IMR-90 (cell line): ENCODE results near the gene ATRNL1. TPM values are rescaled to one million over a fixed set of nuclear protein-coding genes. Genes with fewer than 3 reads are reported as not detected.
"Not testable (repeated sequence)": the region's sequence is repeated elsewhere in the genome, so short reads cannot be mapped to it uniquely, and the experiment has no call there.

ENCODE experiments used
- ATAC-seq: fragments of 200-7000 bp; cut with Tn5 transposase; 2 replicates; pipeline ENCODE4 v1.9.1; 2020; ENCODE audit warnings: low read depth, mild to moderate bottlenecking, moderate library complexity
- BruUV-seq: library from RNA; stranded (reverse); fragments of 400-500 nt; replicated peaks from 2 replicates; lab custom pipeline; 2021; lab: Mats Ljungman, UMichigan
- CTCF ChIA-PET: fragments of 300-600 bp; formaldehyde crosslinking; extraction: SDS; loops from one replicate; lab custom pipeline; 2021; ENCODE audit warnings: antibody characterized with exemption; lab: Yijun Ruan, JAX
- POLR2A ChIA-PET: fragments of 300-600 bp; sonication (Branson Sonifier 250); formaldehyde crosslinking; loops from one replicate; lab custom pipeline; 2022; ENCODE audit warnings: antibody characterized with exemption; ENCODE audit not compliant: unreplicated experiment; lab: Charles Lee
- DNase-seq: peaks from one replicate; pipeline ENCODE4 v3.0.0; 2013
- H2AFZ ChIP-seq: replicated peaks from 2 replicates; pipeline ENCODE3; 2013; ENCODE audit warnings: low read length, mild to moderate bottlenecking; ENCODE audit not compliant: poor library complexity
- H2AK5ac ChIP-seq: 2 replicates; pipeline ENCODE4 v1.6.1; 2013; ENCODE audit warnings: low read depth, low read length, inconsistent platforms
- H2AK9ac ChIP-seq: replicated peaks from 2 replicates; pipeline ENCODE3; 2013; ENCODE audit warnings: mild to moderate bottlenecking, low read depth, low read length, moderate library complexity; ENCODE audit not compliant: poor library complexity
- H2BK120ac ChIP-seq: 2 replicates; pipeline ENCODE4 v1.6.1; 2013; ENCODE audit warnings: low read depth, low read length, inconsistent platforms
- H2BK15ac ChIP-seq: 3 replicates; pipeline ENCODE4 v1.6.1; 2013; ENCODE audit warnings: low read depth, low read length, inconsistent platforms
- H2BK20ac ChIP-seq: 2 replicates; pipeline ENCODE4 v1.6.1; 2013; ENCODE audit warnings: low read depth, mild to moderate bottlenecking, inconsistent platforms, low read length, moderate library complexity
- H2BK5ac ChIP-seq: 2 replicates; pipeline ENCODE4 v1.6.1; 2013; ENCODE audit warnings: mild to moderate bottlenecking, low read depth, low read length, inconsistent platforms; ENCODE audit not compliant: poor library complexity, severe bottlenecking
- H3K14ac ChIP-seq: replicated peaks from 2 replicates; pipeline ENCODE4 v1.6.1; 2013; ENCODE audit warnings: low read depth, low read length, inconsistent platforms
- H3K18ac ChIP-seq: 2 replicates; pipeline ENCODE4 v1.6.1; 2013; ENCODE audit warnings: low read depth, low read length, control low read depth
- H3K23ac ChIP-seq: 2 replicates; pipeline ENCODE4 v1.6.1; 2013; ENCODE audit warnings: low read depth, low read length, inconsistent platforms
- H3K27ac ChIP-seq: 2 replicates; pipeline ENCODE4 v1.5.1; 2013; ENCODE audit warnings: mild to moderate bottlenecking, control low read depth, low read length; ENCODE audit not compliant: insufficient read depth
- H3K27me3 ChIP-seq: 2 replicates; pipeline ENCODE4 v1.6.1; 2013; ENCODE audit warnings: low read length; ENCODE audit not compliant: control insufficient read depth, insufficient read depth
- H3K36me3 ChIP-seq: 2 replicates; pipeline ENCODE4 v1.6.1; 2013; ENCODE audit warnings: low read length, mixed read lengths; ENCODE audit not compliant: control insufficient read depth, insufficient read depth
- H3K4ac ChIP-seq: 2 replicates; pipeline ENCODE4 v1.6.1; 2013; ENCODE audit warnings: low read depth, low read length, inconsistent platforms
- H3K4me1 ChIP-seq: 2 replicates; pipeline ENCODE4 v1.6.1; 2013; ENCODE audit warnings: low read length, mixed read lengths; ENCODE audit not compliant: control insufficient read depth, insufficient read depth
- H3K4me2 ChIP-seq: 2 replicates; pipeline ENCODE4 v1.6.1; 2013; ENCODE audit warnings: low read depth, mild to moderate bottlenecking, control low read depth, low read length, moderate library complexity
- H3K4me3 ChIP-seq: 2 replicates; pipeline ENCODE4 v1.5.1; 2013; ENCODE audit warnings: low read depth, mild to moderate bottlenecking, control low read depth, low read length, moderate library complexity; ENCODE audit not compliant: insufficient read depth
- H3K56ac ChIP-seq: 2 replicates; pipeline ENCODE4 v1.6.1; 2013; ENCODE audit warnings: low read length, inconsistent platforms; ENCODE audit not compliant: insufficient read depth; ENCODE audit errors: extremely low read depth
- H3K79me1 ChIP-seq, 2 experiments: 2 replicates each; pipeline ENCODE4 v1.6.1; 2013; ENCODE audit warnings: low read length in 2 of 2, inconsistent platforms in 1 of 2, low read depth in 1 of 2
- H3K9ac ChIP-seq: 2 replicates; pipeline ENCODE4 v1.6.1; 2013; ENCODE audit warnings: low read depth, low read length, control low read depth
- H3K9me1 ChIP-seq: 2 replicates; pipeline ENCODE4 v1.6.1; 2013; ENCODE audit warnings: low read length, inconsistent platforms; ENCODE audit not compliant: insufficient read depth
- H3K9me3 ChIP-seq: 2 replicates; pipeline ENCODE4 v1.6.1; 2013; ENCODE audit warnings: low read length; ENCODE audit not compliant: control insufficient read depth, insufficient read depth
- H4K20me1 ChIP-seq: 2 replicates; pipeline ENCODE4 v1.6.1; 2013; ENCODE audit warnings: low read length, inconsistent platforms; ENCODE audit not compliant: insufficient read depth
- H4K5ac ChIP-seq: 2 replicates; pipeline ENCODE4 v1.6.1; 2013; ENCODE audit warnings: mild to moderate bottlenecking, low read depth, low read length, control low read depth
- H4K8ac ChIP-seq, 2 experiments: 2 replicates each; pipeline ENCODE4 v1.6.1; 2013; ENCODE audit warnings: low read depth in 2 of 2, low read length in 2 of 2, control low read depth in 1 of 2, inconsistent platforms in 1 of 2
- H4K91ac ChIP-seq: 2 replicates; pipeline ENCODE4 v1.6.1; 2013; ENCODE audit warnings: low read depth, low read length, inconsistent platforms; ENCODE audit not compliant: insufficient read depth
- CEBPB ChIP-seq: IDR thresholded peaks from 2 replicates; pipeline ENCODE4 v1.6.1; 2012; ENCODE audit warnings: low read depth, low read length, improper control_type of control experiment
- CHD1 ChIP-seq: IDR thresholded peaks from 2 replicates; pipeline ENCODE4 v1.6.1; 2012; ENCODE audit warnings: low read depth, low read length, improper control_type of control experiment
- NFE2L2 ChIP-seq: fragments of 150-350 bp; IDR thresholded peaks from 2 replicates; pipeline ENCODE4 v1.6.1; 2016; ENCODE audit warnings: low read depth, mild to moderate bottlenecking, low read length
- POLR2A ChIP-seq: IDR thresholded peaks from 2 replicates; pipeline ENCODE4 v1.6.1; 2012; ENCODE audit warnings: mild to moderate bottlenecking, low read depth, low read length
- RAD21 ChIP-seq: IDR thresholded peaks from 2 replicates; pipeline ENCODE4 v1.6.1; 2012; ENCODE audit warnings: low read length, improper control_type of control experiment
- WGBS, 2 experiments: methylation state at CpG; one replicate each; pipeline versions ENCODE4 v1.1.5 to v1.1.7; 2013; ENCODE audit warnings: missing lambda C conversion rate in 2 of 2; ENCODE audit not compliant: insufficient read length in 1 of 2; ENCODE audit errors: extremely low coverage in 2 of 2; 5-methylcytosine and 5-hydroxymethylcytosine counted together
- dilution Hi-C: fragments of 300-500 bp; cut with HindIII; formaldehyde crosslinking; loops from one replicate; pipeline ENCODE4 v1.14.3; 2018; ENCODE audit warnings: low sequenced_read_pairs; ENCODE audit not compliant: unreplicated experiment
- in situ Hi-C: fragments of 300-500 bp; cut with MboI; formaldehyde crosslinking; loops from 3 replicates; pipeline ENCODE4 v1.14.3; 2019; ENCODE audit warnings: low sequenced_read_pairs, inconsistent platforms, mixed read lengths
- intact Hi-C: fragments of 100-400 bp; cut with micrococcal nuclease; formaldehyde crosslinking; loops from 2 replicates; pipeline ENCODE4 v1.10.0; 2022
- polyA plus RNA-seq, 3 experiments: library from polyadenylated mRNA; depleted of rRNA; stranded (reverse); fragments of >200 nt; gene quantifications; 2 replicates each; pipeline ENCODE4 v1.2.3, GENCODE V29; 2012; ENCODE audit warnings: low replicate concordance in 1 of 3
- total RNA-seq: library from RNA; depleted of rRNA; stranded (reverse); fragments of >200 nt; gene quantifications from 2 replicates; pipeline ENCODE4 v1.2.3, GENCODE V29; 2012
- TF ChIP-seq, protein P1 (sequence below): fragments of 150-350 bp; IDR thresholded peaks from 2 replicates; pipeline ENCODE4 v1.6.1; 2017; ENCODE audit warnings: mild to moderate bottlenecking, antibody characterized with exemption, low read length, low read depth

ATRNL1 gene
- total and polyA plus RNA-seq, 2 of the 4 experiments (the other 2 are of a cell fraction), result 0.18 to 0.19 TPM

DNA sequence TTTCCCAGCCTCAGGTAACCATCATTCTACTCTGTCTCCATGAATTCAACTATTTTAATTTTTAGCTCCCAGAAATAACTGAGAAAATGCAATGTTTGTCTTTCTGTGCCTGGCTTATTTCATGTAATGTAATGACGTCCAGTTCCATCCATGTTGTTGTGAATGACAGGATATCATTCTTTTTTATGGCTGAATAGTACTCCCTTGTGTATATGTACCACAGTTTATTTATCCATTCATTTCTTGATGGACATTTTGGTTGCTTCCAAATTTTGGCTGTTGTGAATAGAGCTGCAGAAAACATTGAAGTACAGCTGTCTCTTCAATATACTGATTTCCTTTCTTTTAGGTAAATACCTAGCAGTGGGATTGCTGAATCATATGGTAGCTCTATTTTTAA lies 10.5 kb downstream of the ATRNL1 start:
- ChIA-PET CTCF (no interaction called here), POLR2A (no interaction called here)
- Histone ChIP-seq H4K91ac (no peak overlapping the region), H3K4me1 (no peaks in the 10 kb centered on the region), H2BK20ac (no peak overlapping the region), H3K36me3 (no peaks in the 10 kb centered on the region), H4K5ac (no peak overlapping the region), H2BK5ac (no peak overlapping the region), H3K9ac (no peak overlapping the region), H4K8ac (no peak overlapping the region), H3K27me3 (peaks cover 2% of the 10 kb centered on the region), H2AK5ac (no peak overlapping the region), H3K14ac (no peak overlapping the region), H3K4me2 (no peak overlapping the region), H3K23ac (no peak overlapping the region), H2AK9ac (no peak overlapping the region), H3K4ac (no peak overlapping the region), H2BK15ac (no peak overlapping the region), H3K79me1 (no peaks in the 10 kb centered on the region), H4K20me1 (no peaks in the 10 kb centered on the region), H2AFZ (no peak overlapping the region), H3K9me3 (peaks cover 3% of the 10 kb centered on the region; the same call in 1 of the 2 replicates), H3K9me1 (no peaks in the 10 kb centered on the region), H3K18ac (no peak overlapping the region), H3K27ac (no peak overlapping the region), H3K56ac (no peak overlapping the region), H2BK120ac (no peak overlapping the region), H3K4me3 (no peak overlapping the region)
- dilution Hi-C loops (no loop called here), intact Hi-C loops (no loop called here), in situ Hi-C loops (no loop called here)
- TF ChIP-seq, protein P1, sequence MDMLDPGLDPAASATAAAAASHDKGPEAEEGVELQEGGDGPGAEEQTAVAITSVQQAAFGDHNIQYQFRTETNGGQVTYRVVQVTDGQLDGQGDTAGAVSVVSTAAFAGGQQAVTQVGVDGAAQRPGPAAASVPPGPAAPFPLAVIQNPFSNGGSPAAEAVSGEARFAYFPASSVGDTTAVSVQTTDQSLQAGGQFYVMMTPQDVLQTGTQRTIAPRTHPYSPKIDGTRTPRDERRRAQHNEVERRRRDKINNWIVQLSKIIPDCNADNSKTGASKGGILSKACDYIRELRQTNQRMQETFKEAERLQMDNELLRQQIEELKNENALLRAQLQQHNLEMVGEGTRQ, result no peak
- TF ChIP-seq RAD21 (no peak), CEBPB (no peak), POLR2A (no peak), CHD1 (no peak), NFE2L2 (no peak)
- WGBS, 2 experiments, result no CpG with 5 or more reads among the region's 1 CpG
- ATAC-seq, result no peak
- no TSS peak for BruUV-seq
- DNase-seq, result no peak

DNA sequence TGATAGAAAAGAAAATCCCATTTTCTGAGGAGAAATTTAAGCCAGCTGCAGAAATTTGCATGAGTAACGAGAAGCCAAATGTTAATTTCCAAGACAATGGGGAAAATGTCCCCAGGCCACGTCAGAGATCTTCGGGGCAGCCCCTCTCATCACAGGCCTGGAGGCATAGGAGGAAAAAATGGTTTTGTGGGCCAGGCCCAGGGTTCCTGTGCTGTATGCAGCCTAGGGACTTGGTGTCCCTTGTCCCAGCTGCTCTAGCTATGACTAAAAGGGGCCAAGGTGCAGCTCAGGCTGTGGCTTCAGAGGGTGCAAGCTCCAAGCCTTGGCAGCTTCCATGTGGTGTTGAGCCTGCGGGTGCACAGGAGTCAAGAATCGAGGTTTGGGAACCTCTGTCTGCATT lies 12.2 kb downstream of the ATRNL1 start:
- H3K4me3 ChIP-seq, POLR2A ChIA-PET, H3K23ac ChIP-seq, H4K5ac ChIP-seq, H2AK5ac ChIP-seq, ATAC-seq, H2BK20ac ChIP-seq, H2BK5ac ChIP-seq, H3K56ac ChIP-seq, H3K27ac ChIP-seq, H2BK15ac ChIP-seq, H3K36me3 ChIP-seq, H3K9me1 ChIP-seq, dilution Hi-C loops, H3K4me1 ChIP-seq, H4K91ac ChIP-seq, H2BK120ac ChIP-seq, H3K9me3 ChIP-seq, H3K27me3 ChIP-seq, H2AFZ ChIP-seq, CTCF ChIA-PET, H4K8ac ChIP-seq, H3K4me2 ChIP-seq, DNase-seq, intact Hi-C loops, H3K14ac ChIP-seq, H3K4ac ChIP-seq, H2AK9ac ChIP-seq, in situ Hi-C loops, H3K18ac ChIP-seq, BruUV-seq, H3K9ac ChIP-seq, H3K79me1 ChIP-seq, H4K20me1 ChIP-seq: not testable (repeated sequence)
- 60% methylated on average over 1 of the region's 5 CpGs; no CpG with 5 or more reads in 1 of the 2 experiments for WGBS, 2 experiments
